Ovary (tissue), 9 donors: ENCODE results near the gene BRAP. TPM values are rescaled to one million over a fixed set of nuclear protein-coding genes. Genes with fewer than 3 reads are reported as not detected.
"Not testable (repeated sequence)": the region's sequence is repeated elsewhere in the genome, so short reads cannot be mapped to it uniquely, and the experiment has no call there.

Experiments
- DNase-seq, 5 donors: peaks; one replicate each; pipeline ENCODE4 v3.0.0-alpha.2; 2019 to 2020
- H3K27ac ChIP-seq, 2 donors: fragments of 200-600 bp; one replicate each; pipeline versions ENCODE4 v1.5.1 to v1.8.0; 2019 to 2022
- H3K27me3 ChIP-seq: fragments of 200-600 bp; one replicate; pipeline ENCODE4 v1.8.0; 2022
- H3K36me3 ChIP-seq: fragments of 200-600 bp; sonication (generic); one replicate; pipeline ENCODE4 v1.5.1; 2019
- H3K4me1 ChIP-seq: one replicate; pipeline ENCODE4 v1.8.1; 2013; ENCODE audit warnings: mild to moderate bottlenecking, moderate library complexity; ENCODE audit not compliant: insufficient read depth
- H3K4me3 ChIP-seq: fragments of 200-600 bp; sonication (generic); one replicate; pipeline ENCODE4 v1.5.1; 2017
- H3K9me3 ChIP-seq, 2 donors: fragments of 200-600 bp in 1 of 2; sonication (generic) in 1 of 2; one replicate each; pipeline versions ENCODE4 v1.5.1 to v1.8.1; 2013 to 2019; ENCODE audit warnings: mild to moderate bottlenecking in 1 of 2, moderate library complexity in 1 of 2
- CTCF ChIP-seq, 3 donors: fragments of 450-650 bp in 2 of 3; fragments of 200-600 bp in 1 of 3; IDR thresholded peaks; one replicate each; pipeline versions ENCODE4 v1.5.1 to v1.8.0; 2016 to 2022; ENCODE audit warnings: antibody characterized with exemption in 3 of 3, mild to moderate bottlenecking in 1 of 3
- EP300 ChIP-seq: sonication (generic); formaldehyde crosslinking; IDR thresholded peaks from one replicate; pipeline ENCODE4 v1.6.1; 2017; ENCODE audit warnings: antibody characterized with exemption
- POLR2A ChIP-seq: fragments of 450-650 bp; IDR thresholded peaks from one replicate; pipeline ENCODE4 v1.6.1; 2017; ENCODE audit warnings: antibody characterized with exemption, mild to moderate bottlenecking, moderate library complexity
- WGBS, 3 donors: extraction: QIAGEN DNeasy Blood & Tissue Kit in 1 of 3; methylation state at CpG; one replicate each; pipeline versions ENCODE4 v1.1.5 to v1.1.7; 2013 to 2017; 5-methylcytosine and 5-hydroxymethylcytosine counted together
- intact Hi-C, 4 donors: fragments of 100-400 bp; cut with DNase I; formaldehyde crosslinking; loops; one replicate each; pipeline versions ENCODE4 v1.11.0 to v1.15.1; 2022 to 2023
- polyA plus RNA-seq, 2 donors: library from polyadenylated mRNA; stranded (reverse); fragments of 200-250 nt in 1 of 2; fragments of 350-450 nt in 1 of 2; fragmentation: Illumina TruSeq in 1 of 2; extraction: RNeasy Lipid Tissue Mini Kit (QIAGEN cat#74804) in 1 of 2; gene quantifications; one replicate each; pipeline ENCODE4 v1.2.3, GENCODE V29; 2013 to 2014
- total RNA-seq, 7 donors: library from RNA; depleted of rRNA in 2 of 7; stranded (reverse); fragments of >200 nt in 2 of 7; fragmentation: NEBNext Ultra II Directional in 3 of 7; extraction: Animal tissue kit (Norgen Biotek cat#: 25700) in 3 of 7; gene quantifications; one replicate each; pipeline versions ENCODE4 v1.1.0 to v1.2.4, GENCODE V29; 2016 to 2023
- donor health status: DM: no; HTN: no; CAD: no; lungs with moderate emphysema.
- donor health status: DM: no; HTN: no; CAD: no.
- donor health status: Bipolar disorder and iron deficiency.
- donor health status: DM: yes; HTN: yes; CAD: no.
- donor health status: DM: no; HTN: no; CAD: no.
- donor health status: DM: yes; HTN: yes; CAD: no.

The BRAP gene
- total and polyA plus RNA-seq, 9 donors = 9.5 to 24.4 (median 16.9) TPM

GRCh38 chr12:111656016-111656415, 29.7 kb downstream of the BRAP start:
- no peak overlapping the region for H3K4me3 ChIP-seq
- WGBS, 3 donors = 91 to 93% (median 92%) methylated on average over 4 of the region's 4 CpGs
- no peaks in the 10 kb centered on the region for H3K36me3 ChIP-seq

GRCh38 chr12:111655356-111655755, 30.4 kb downstream of the BRAP start:
- TF ChIP-seq EP300 (no peak), POLR2A (no peak), CTCF (IDR thresholded peaks at IDR 0.05) (no peak)
- Histone ChIP-seq H3K27ac (no peak overlapping the region), H3K36me3 (no peaks in the 10 kb centered on the region), H3K9me3 (no peaks in the 10 kb centered on the region), H3K4me3 (no peak overlapping the region), H3K4me1 (no peaks in the 10 kb centered on the region), H3K27me3 (no peaks in the 10 kb centered on the region)
- intact Hi-C loops = no loop called here
- DNase-seq = no peak
- 84 to 97% (median 87%) methylated on average over 3 of the region's 3 CpGs for WGBS, 3 donors

More at GRCh38 chr12:111656016-111656415, 29.7 kb downstream of the BRAP start:
- Histone ChIP-seq H3K9me3 (no peaks in the 10 kb centered on the region), H3K4me1 (no peaks in the 10 kb centered on the region), H3K27me3 (no peaks in the 10 kb centered on the region), H3K27ac (no peak overlapping the region)
- intact Hi-C loops = no loop called here
- DNase-seq = no peak
- TF ChIP-seq EP300 (no peak), POLR2A (no peak)

GRCh38 chr12:111653596-111653995, 32.2 kb downstream of the BRAP start:
- intact Hi-C loops = no loop called here
- TF ChIP-seq CTCF (IDR thresholded peaks at IDR 0.05) = no peak
- TF ChIP-seq EP300 = no peak
- TF ChIP-seq POLR2A = no peak
- Histone ChIP-seq H3K27me3 (no peaks in the 10 kb centered on the region), H3K9me3 (no peaks in the 10 kb centered on the region), H3K36me3 (no peaks in the 10 kb centered on the region), H3K27ac (no peak overlapping the region), H3K4me3 (no peak overlapping the region), H3K4me1 (no peaks in the 10 kb centered on the region)
- 80 to 82% (median 80%) methylated on average over 6 of the region's 6 CpGs for WGBS, 3 donors
- DNase-seq = no peak

GRCh38 chr12:111652530-111652929, 33.2 kb downstream of the BRAP start:
- H3K4me1 ChIP-seq, H3K36me3 ChIP-seq, H3K9me3 ChIP-seq, H3K27ac ChIP-seq, DNase-seq, H3K27me3 ChIP-seq, intact Hi-C loops, H3K4me3 ChIP-seq: not testable (repeated sequence)
- WGBS, 3 donors = 86 to 95% (median 89%) methylated on average over 9 of the region's 9 CpGs

GRCh38 chr12:111650912-111651311, 34.8 kb downstream of the BRAP start:
- intact Hi-C loops = no loop called here
- Histone ChIP-seq H3K27ac (no peak overlapping the region), H3K27me3 (no peaks in the 10 kb centered on the region), H3K4me3 (no peak overlapping the region), H3K9me3 (no peaks in the 10 kb centered on the region), H3K36me3 (no peaks in the 10 kb centered on the region), H3K4me1 (no peaks in the 10 kb centered on the region)
- TF ChIP-seq EP300 (no peak), CTCF (IDR thresholded peaks at IDR 0.05) (no peak), POLR2A (no peak)
- WGBS, 3 donors = 92 to 95% (median 93%) methylated on average over 7 of the region's 7 CpGs
- no peak for DNase-seq
